ENCODE results near the gene PGM1. TPM values are rescaled to one million over a fixed set of nuclear protein-coding genes. Genes with fewer than 3 reads are reported as not detected.

PGM1 gene
- total and polyA plus RNA-seq, 3 experiments from 2014 or later, result 28.3 to 35.1 (median 29.0) TPM

DNA sequence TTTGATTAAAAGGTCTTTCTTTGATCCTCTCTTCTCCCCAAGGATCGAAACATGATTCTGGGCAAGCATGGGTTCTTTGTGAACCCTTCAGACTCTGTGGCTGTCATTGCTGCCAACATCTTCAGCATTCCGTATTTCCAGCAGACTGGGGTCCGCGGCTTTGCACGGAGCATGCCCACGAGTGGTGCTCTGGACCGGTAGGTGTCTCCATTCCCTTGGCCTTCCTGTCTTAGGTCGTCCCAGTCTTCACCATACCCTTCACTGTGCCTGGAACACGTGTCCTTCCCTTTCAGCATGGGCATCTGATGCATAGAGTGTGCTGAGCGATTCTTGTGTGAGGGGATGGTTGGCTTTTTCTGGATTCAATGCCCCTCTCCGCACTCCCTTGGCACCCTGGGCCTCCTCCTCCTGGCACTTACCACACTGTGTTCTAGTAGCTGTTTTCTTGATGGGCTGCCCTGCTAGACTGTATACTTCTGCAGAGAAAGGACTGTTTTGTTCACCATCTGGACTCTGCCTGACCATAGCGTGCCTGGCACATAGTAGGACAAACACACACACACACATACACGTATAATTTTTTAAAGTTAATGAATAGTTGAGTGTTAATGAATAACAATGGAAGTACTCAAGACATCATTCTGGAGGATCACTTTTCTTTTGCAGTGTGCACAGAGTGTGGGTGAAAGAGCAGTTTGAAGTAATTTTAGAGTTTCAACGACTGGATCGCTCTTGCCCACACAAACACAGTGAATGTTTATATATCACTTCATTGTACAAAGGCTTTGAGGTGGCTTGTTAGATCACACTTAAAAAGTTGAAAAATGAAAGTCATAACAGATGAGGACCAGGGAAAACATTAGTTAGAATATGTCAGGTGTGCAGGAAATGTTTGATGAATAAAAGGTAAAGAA lies 43.2 kb downstream of the PGM1 start:
- CTCF ChIA-PET, result no interaction called here
- no peak overlapping the region for H3K4me3 Mint-ChIP-seq
- H3K36me3 Mint-ChIP-seq, result peaks cover 35 to 88% (median 58%) of the 10 kb centered on the region in 3 donors
- H3K27ac Mint-ChIP-seq, result peak overlapping the region in 1 of 8 donors; percentile 37
- Histone ChIP-seq H3K9me3 (ENCODE audit: low read length) (no peaks in the 10 kb centered on the region), H3K27me3 (ENCODE audit: insufficient read depth, low read length, poor library complexity, severe bottlenecking) (no peaks in the 10 kb centered on the region), H3K27ac (ENCODE audit: low read depth, low read length) (no peak overlapping the region), H3K4me1 (ENCODE audit: insufficient read depth, low read length) (no peaks in the 10 kb centered on the region), H3K4me3 (ENCODE audit: low read length) (no peak overlapping the region), H3K36me3 (ENCODE audit: insufficient read depth, low read length) (peaks cover 15% of the 10 kb centered on the region)
- H3K27me3 Mint-ChIP-seq, result no peaks in the 10 kb centered on the region
- no peak for DNase-seq
- H3K4me1 Mint-ChIP-seq, result no peaks in the 10 kb centered on the region
- H3K9me3 Mint-ChIP-seq, result no peaks in the 10 kb centered on the region
- POLR2A ChIA-PET, result no interaction called here

DNA sequence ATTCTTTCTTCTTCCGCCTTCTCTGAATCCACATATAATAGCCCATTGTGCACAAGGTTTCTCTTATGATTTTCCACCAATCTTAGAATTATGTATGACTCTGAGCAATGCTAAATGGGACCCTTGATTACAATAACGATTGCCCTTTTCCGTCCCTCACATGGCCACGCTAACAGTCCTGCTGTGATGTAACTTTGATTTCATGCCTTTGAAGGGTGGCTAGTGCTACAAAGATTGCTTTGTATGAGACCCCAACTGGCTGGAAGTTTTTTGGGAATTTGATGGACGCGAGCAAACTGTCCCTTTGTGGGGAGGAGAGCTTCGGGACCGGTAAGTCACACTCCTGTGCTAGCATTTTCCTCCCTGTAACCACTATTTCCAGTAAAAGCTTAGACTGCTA lies 45.3 kb downstream of the PGM1 start:
- Mint-ChIP-seq H3K27ac (no peak overlapping the region), H3K4me1 (no peaks in the 10 kb centered on the region), H3K9me3 (no peaks in the 10 kb centered on the region), H3K4me3 (no peak overlapping the region), H3K27me3 (no peaks in the 10 kb centered on the region), H3K36me3 (peaks cover 36 to 88% (median 52%) of the 10 kb centered on the region in 3 donors)
- Histone ChIP-seq H3K27me3 (ENCODE audit: insufficient read depth, low read length, poor library complexity, severe bottlenecking) (no peaks in the 10 kb centered on the region), H3K36me3 (ENCODE audit: insufficient read depth, low read length) (peaks cover 6% of the 10 kb centered on the region), H3K27ac (ENCODE audit: low read depth, low read length) (no peak overlapping the region), H3K4me3 (ENCODE audit: low read length) (no peak overlapping the region), H3K4me1 (ENCODE audit: insufficient read depth, low read length) (no peaks in the 10 kb centered on the region), H3K9me3 (ENCODE audit: low read length) (no peaks in the 10 kb centered on the region)
- CTCF ChIA-PET, result no interaction called here
- POLR2A ChIA-PET, result no interaction called here
- no peak for DNase-seq

DNA sequence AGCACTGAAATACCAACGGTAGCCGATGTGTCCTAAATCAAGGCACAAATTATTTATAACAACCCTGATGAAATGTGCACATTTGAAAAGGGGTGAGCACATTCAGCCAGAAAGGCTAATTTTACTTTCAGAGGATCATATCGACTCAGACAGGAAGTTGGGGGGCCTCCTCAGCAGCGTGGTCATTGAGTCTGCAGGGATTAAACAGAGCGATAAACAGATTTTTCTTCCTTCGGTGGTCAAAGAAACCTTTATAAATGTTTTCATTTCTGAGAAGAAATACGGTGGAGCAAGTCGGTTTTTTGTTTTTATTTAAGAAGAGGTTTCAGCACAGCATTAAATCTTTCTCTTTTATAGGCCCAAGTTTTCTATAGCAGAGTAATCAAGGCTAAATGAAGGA lies 45.7 kb downstream of the PGM1 start:
- DNase-seq, result no peak
- H3K27ac Mint-ChIP-seq, result no peak overlapping the region
- no peak overlapping the region for H3K27ac ChIP-seq (ENCODE audit: low read depth, low read length)
- H3K36me3 ChIP-seq (ENCODE audit: insufficient read depth, low read length), result peaks cover 6% of the 10 kb centered on the region
- no peaks in the 10 kb centered on the region for H3K4me1 ChIP-seq (ENCODE audit: insufficient read depth, low read length)
- no peak overlapping the region for H3K4me3 ChIP-seq (ENCODE audit: low read length)
- no peaks in the 10 kb centered on the region for H3K27me3 Mint-ChIP-seq
- H3K27me3 ChIP-seq (ENCODE audit: insufficient read depth, low read length, poor library complexity, severe bottlenecking), result no peaks in the 10 kb centered on the region
- H3K4me3 Mint-ChIP-seq, result no peak overlapping the region
- no peaks in the 10 kb centered on the region for H3K4me1 Mint-ChIP-seq
- H3K9me3 ChIP-seq (ENCODE audit: low read length), result no peaks in the 10 kb centered on the region
- peaks cover 36 to 92% (median 55%) of the 10 kb centered on the region in 3 donors for H3K36me3 Mint-ChIP-seq
- CTCF ChIA-PET, result no interaction called here
- POLR2A ChIA-PET, result no interaction called here
- no peaks in the 10 kb centered on the region for H3K9me3 Mint-ChIP-seq

DNA sequence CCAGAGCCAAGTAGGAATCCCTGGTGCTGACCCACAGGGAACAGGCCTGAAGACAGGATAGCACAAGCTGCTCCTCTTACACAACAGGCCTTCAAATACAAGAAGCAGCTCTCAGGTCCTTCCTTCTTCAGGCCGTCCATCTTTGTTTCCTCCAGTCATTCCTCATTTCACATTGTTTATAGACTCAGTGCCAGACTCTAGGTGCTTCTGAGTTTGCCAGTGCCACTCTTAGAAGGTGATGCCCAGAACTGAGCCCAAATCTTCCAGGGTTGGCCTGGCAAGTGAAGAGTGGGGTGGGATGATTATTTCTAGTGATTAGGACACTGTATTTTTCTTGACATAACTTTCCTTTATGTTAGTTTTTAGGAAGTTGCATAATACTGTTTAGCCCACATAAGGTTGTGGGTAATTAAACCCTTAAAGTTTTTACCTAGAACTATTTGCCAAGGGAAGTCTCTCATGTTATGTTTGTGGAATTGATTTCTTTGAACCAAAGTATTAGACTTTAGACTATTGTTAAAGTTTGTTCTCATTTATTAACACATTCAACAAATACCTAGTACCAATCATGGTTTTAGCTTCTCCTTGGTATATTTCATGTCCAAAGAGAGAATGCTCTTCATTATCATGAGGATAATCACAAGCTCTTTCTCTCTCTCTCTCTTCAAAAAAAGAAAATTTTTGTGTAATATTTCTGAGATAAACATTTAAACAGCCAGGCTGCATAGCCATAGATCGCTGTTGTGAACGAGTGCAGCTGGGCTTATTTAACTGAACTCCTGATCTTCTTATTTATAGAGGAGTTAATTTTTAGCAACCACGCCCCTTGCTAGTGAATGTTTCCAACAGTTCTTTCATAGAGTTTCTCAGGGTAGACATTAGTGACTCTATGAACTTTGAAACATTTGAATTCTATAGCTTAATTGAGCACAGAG lies 47.7 kb downstream of the PGM1 start:
- H3K9me3 ChIP-seq (ENCODE audit: low read length), result no peaks in the 10 kb centered on the region
- no peaks in the 10 kb centered on the region for H3K9me3 Mint-ChIP-seq
- H3K27me3 ChIP-seq (ENCODE audit: insufficient read depth, low read length, poor library complexity, severe bottlenecking), result no peaks in the 10 kb centered on the region
- CTCF ChIA-PET, result no interaction called here
- H3K4me3 ChIP-seq (ENCODE audit: low read length), result no peak overlapping the region
- H3K4me1 Mint-ChIP-seq, result no peaks in the 10 kb centered on the region
- H3K4me3 Mint-ChIP-seq, result no peak overlapping the region
- peaks cover 35 to 81% (median 51%) of the 10 kb centered on the region in 3 donors for H3K36me3 Mint-ChIP-seq
- H3K4me1 ChIP-seq (ENCODE audit: insufficient read depth, low read length), result no peaks in the 10 kb centered on the region
- no peaks in the 10 kb centered on the region for H3K27me3 Mint-ChIP-seq
- no peak overlapping the region for H3K27ac ChIP-seq (ENCODE audit: low read depth, low read length)
- H3K27ac Mint-ChIP-seq, result peak overlapping the region in 1 of 8 donors; percentile 21
- no peak for DNase-seq
- no peaks in the 10 kb centered on the region for H3K36me3 ChIP-seq (ENCODE audit: insufficient read depth, low read length)
- POLR2A ChIA-PET, result no interaction called here

GRCh38 chr1:63641615-63642014 lies 48.4 kb downstream of the PGM1 start:
- POLR2A ChIA-PET, result no interaction called here
- H3K27me3 Mint-ChIP-seq, result no peaks in the 10 kb centered on the region
- H3K9me3 ChIP-seq (ENCODE audit: low read length), result no peaks in the 10 kb centered on the region
- no peaks in the 10 kb centered on the region for H3K4me1 ChIP-seq (ENCODE audit: insufficient read depth, low read length)
- peaks cover 28 to 77% (median 50%) of the 10 kb centered on the region in 3 donors for H3K36me3 Mint-ChIP-seq
- no peak overlapping the region for H3K4me3 Mint-ChIP-seq
- no peak overlapping the region for H3K27ac ChIP-seq (ENCODE audit: low read depth, low read length)
- CTCF ChIA-PET, result no interaction called here
- H3K27ac Mint-ChIP-seq, result no peak overlapping the region
- no peak overlapping the region for H3K4me3 ChIP-seq (ENCODE audit: low read length)
- no peaks in the 10 kb centered on the region for H3K27me3 ChIP-seq (ENCODE audit: insufficient read depth, low read length, poor library complexity, severe bottlenecking)
- DNase-seq, result no peak
- H3K9me3 Mint-ChIP-seq, result no peaks in the 10 kb centered on the region
- H3K36me3 ChIP-seq (ENCODE audit: insufficient read depth, low read length), result no peaks in the 10 kb centered on the region
- no peaks in the 10 kb centered on the region for H3K4me1 Mint-ChIP-seq

DNA sequence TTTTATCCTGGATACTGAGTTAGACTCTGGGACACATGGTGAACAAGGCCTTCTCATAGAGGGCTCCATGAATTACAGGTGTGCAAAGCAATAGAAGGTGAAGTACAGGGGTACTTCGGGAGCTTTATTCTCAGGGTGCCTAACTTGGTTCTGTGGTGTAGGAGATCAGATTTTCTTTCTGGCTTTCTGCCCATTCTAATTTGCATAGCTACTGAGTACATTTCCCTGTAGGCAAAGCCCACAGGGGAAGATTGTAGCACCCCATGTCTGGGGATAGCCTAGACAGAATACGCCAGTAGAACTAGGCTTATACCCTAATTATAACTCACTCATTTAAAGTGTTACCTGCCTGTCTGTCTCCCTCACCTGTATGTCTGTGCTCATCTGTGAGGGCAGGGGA lies 49.7 kb downstream of the PGM1 start:
- Histone ChIP-seq H3K27ac (ENCODE audit: low read depth, low read length) (no peak overlapping the region), H3K4me3 (ENCODE audit: low read length) (no peak overlapping the region), H3K4me1 (ENCODE audit: insufficient read depth, low read length) (no peaks in the 10 kb centered on the region), H3K9me3 (ENCODE audit: low read length) (no peaks in the 10 kb centered on the region), H3K36me3 (ENCODE audit: insufficient read depth, low read length) (no peaks in the 10 kb centered on the region), H3K27me3 (ENCODE audit: insufficient read depth, low read length, poor library complexity, severe bottlenecking) (no peaks in the 10 kb centered on the region)
- H3K27ac Mint-ChIP-seq, result peak overlapping the region in 1 of 8 donors; percentile 52
- peaks cover 15 to 68% (median 42%) of the 10 kb centered on the region in 3 donors for H3K36me3 Mint-ChIP-seq
- H3K9me3 Mint-ChIP-seq, result no peaks in the 10 kb centered on the region
- DNase-seq, result no peak
- ChIA-PET CTCF (no interaction called here), POLR2A (no interaction called here)
- H3K4me1 Mint-ChIP-seq, result no peaks in the 10 kb centered on the region
- no peaks in the 10 kb centered on the region for H3K27me3 Mint-ChIP-seq
- H3K4me3 Mint-ChIP-seq, result no peak overlapping the region

- no peak for DNase-seq
- Histone ChIP-seq H3K36me3 (ENCODE audit: insufficient read depth, low read length) (no peaks in the 10 kb centered on the region), H3K27ac (ENCODE audit: low read depth, low read length) (no peak overlapping the region), H3K4me3 (ENCODE audit: low read length) (no peak overlapping the region), H3K9me3 (ENCODE audit: low read length) (no peaks in the 10 kb centered on the region), H3K27me3 (ENCODE audit: insufficient read depth, low read length, poor library complexity, severe bottlenecking) (no peaks in the 10 kb centered on the region), H3K4me1 (ENCODE audit: insufficient read depth, low read length) (no peaks in the 10 kb centered on the region)
- no peaks in the 10 kb centered on the region for H3K27me3 Mint-ChIP-seq
- H3K9me3 Mint-ChIP-seq, result no peaks in the 10 kb centered on the region
- H3K4me3 Mint-ChIP-seq, result no peak overlapping the region
- H3K27ac Mint-ChIP-seq, result peak overlapping the region in 1 of 8 donors; percentile 52
- H3K36me3 Mint-ChIP-seq, result peaks cover 11 to 68% (median 41%) of the 10 kb centered on the region in 3 donors
- POLR2A ChIA-PET, result no interaction called here
- H3K4me1 Mint-ChIP-seq, result no peaks in the 10 kb centered on the region
- CTCF ChIA-PET, result no interaction called here
Measured at GRCh38 chr1:63643517-63643916, 50.3 kb downstream of the PGM1 start.

DNA sequence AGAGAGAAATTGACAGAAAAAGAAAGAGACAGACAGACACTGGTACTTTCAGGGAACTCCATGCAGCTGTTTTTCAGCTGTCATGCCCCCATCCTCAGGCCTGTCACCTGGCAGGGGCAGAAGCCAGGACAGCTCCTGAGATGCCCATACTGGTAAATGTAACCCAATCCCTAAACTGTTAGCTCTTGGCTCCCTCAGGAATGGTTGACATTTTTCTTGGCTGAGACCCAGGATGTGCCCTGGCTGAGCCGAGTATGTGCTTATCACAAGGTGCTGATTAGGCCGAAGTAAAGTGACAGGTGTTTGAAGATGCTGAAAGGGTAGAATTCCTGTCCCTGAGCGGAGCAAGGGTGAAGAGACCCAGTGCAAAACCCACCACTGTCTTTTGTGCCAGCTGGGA lies 50.7 kb downstream of the PGM1 start:
- Mint-ChIP-seq H3K27me3 (no peaks in the 10 kb centered on the region), H3K4me1 (no peaks in the 10 kb centered on the region), H3K27ac (peak overlapping the region in 1 of 8 donors; percentile 41), H3K4me3 (no peak overlapping the region), H3K9me3 (no peaks in the 10 kb centered on the region), H3K36me3 (peaks cover 10 to 68% (median 39%) of the 10 kb centered on the region in 3 donors)
- no peaks in the 10 kb centered on the region for H3K27me3 ChIP-seq (ENCODE audit: insufficient read depth, low read length, poor library complexity, severe bottlenecking)
- peaks cover 4% of the 10 kb centered on the region for H3K36me3 ChIP-seq (ENCODE audit: insufficient read depth, low read length)
- DNase-seq, result no peak
- H3K9me3 ChIP-seq (ENCODE audit: low read length), result no peaks in the 10 kb centered on the region
- POLR2A ChIA-PET, result no interaction called here
- H3K4me3 ChIP-seq (ENCODE audit: low read length), result no peak overlapping the region
- CTCF ChIA-PET, result no interaction called here
- no peaks in the 10 kb centered on the region for H3K4me1 ChIP-seq (ENCODE audit: insufficient read depth, low read length)
- no peak overlapping the region for H3K27ac ChIP-seq (ENCODE audit: low read depth, low read length)
